Measurements from ENCODE around the gene ADCY3.

ADCY3 gene

GRCh38 chr2:24774373-24774772 is 145.7 kb downstream of the ADCY3 start:
- no peak for TF ChIP-seq TAF1 (IDR thresholded peaks at IDR 0.05; ENCODE audit: borderline replicate concordance, insufficient read depth, low read length)
- no peak for TF ChIP-seq POLR2AphosphoS5 (IDR thresholded peaks at IDR 0.05; ENCODE audit: low read depth, low read length)
- TF ChIP-seq SIN3A (IDR thresholded peaks at IDR 0.05; ENCODE audit: borderline replicate concordance, insufficient read depth, low read length) = no peak
- no peak for TF ChIP-seq FOXP2 (optimal IDR thresholded peaks at IDR 0.05; ENCODE audit: borderline replicate concordance, extremely low read depth, extremely low read length, insufficient read depth)
- TF ChIP-seq REST (IDR thresholded peaks at IDR 0.05; ENCODE audit: insufficient read depth in 1 of 2, low read depth in 2 of 2, low read length in 2 of 2) = no peak

DNA sequence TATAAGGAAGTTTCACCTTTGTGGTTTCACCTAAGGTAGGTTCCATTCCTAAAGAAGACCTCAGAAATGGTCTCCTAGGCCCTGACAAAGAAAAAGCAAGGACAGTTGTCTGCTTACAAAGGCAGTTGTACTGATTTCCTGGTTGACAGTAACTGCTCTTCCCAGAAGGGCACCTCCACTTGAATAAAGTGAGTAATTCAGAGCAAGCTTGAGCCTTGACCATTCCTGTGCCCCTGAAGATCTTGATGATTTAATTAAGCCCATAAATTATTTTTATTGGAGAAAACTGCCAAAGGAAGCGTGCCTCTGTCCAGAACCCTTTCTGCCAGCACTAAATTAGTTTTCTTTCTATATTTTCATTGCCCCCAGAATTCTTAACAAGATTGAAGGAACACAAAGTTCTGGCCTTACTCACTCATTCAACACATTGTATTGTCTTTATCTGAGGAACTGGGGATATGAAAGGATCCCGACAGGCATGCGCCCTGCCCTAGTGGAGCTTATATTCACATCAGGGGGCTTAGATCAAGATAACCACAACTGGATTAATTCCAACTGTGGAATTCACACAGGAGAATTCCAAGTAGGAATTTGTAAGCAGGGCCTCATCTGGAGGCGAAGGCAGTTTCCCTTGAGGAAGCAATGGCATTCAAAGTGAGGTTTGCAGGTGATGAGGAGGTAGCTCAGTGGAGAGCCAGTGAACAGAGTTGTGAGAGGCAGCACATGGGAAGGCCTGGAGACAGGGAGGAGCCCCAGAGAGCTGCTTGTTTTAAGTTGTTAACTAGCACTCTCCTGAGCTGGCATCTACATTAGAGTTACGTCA is 148.1 kb downstream of the ADCY3 start:
- TF ChIP-seq POLR2AphosphoS5 (IDR thresholded peaks at IDR 0.05; ENCODE audit: low read depth, low read length) (no peak), REST (IDR thresholded peaks at IDR 0.05; ENCODE audit: insufficient read depth in 1 of 2, low read depth in 2 of 2, low read length in 2 of 2) (no peak), TAF1 (IDR thresholded peaks at IDR 0.05; ENCODE audit: borderline replicate concordance, insufficient read depth, low read length) (no peak), FOXP2 (optimal IDR thresholded peaks at IDR 0.05; ENCODE audit: borderline replicate concordance, extremely low read depth, extremely low read length, insufficient read depth) (no peak), SIN3A (IDR thresholded peaks at IDR 0.05; ENCODE audit: borderline replicate concordance, insufficient read depth, low read length) (no peak)

- TF ChIP-seq FOXP2 (optimal IDR thresholded peaks at IDR 0.05; ENCODE audit: borderline replicate concordance, extremely low read depth, extremely low read length, insufficient read depth) (no peak), TAF1 (IDR thresholded peaks at IDR 0.05; ENCODE audit: borderline replicate concordance, insufficient read depth, low read length) (no peak), SIN3A (IDR thresholded peaks at IDR 0.05; ENCODE audit: borderline replicate concordance, insufficient read depth, low read length) (no peak), POLR2AphosphoS5 (IDR thresholded peaks at IDR 0.05; ENCODE audit: low read depth, low read length) (no peak), REST (IDR thresholded peaks at IDR 0.05; ENCODE audit: insufficient read depth in 1 of 2, low read depth in 2 of 2, low read length in 2 of 2) (no peak)
Measured at GRCh38 chr2:24771061-24771460, 149.0 kb downstream of the ADCY3 start.
